Myocyte (in vitro differentiated cells): ENCODE results near the gene CHRNA1. TPM values are rescaled to one million over a fixed set of nuclear protein-coding genes. Genes with fewer than 3 reads are reported as not detected.

Source experiments
- DNase-seq: peaks from one replicate; pipeline ENCODE4 v3.0.0-alpha.2; 2012; ENCODE audit warnings: low read depth
- total RNA-seq: library from RNA; depleted of rRNA; stranded (reverse); fragments of >200 nt; gene quantifications from 2 replicates; pipeline ENCODE4 v1.2.3, GENCODE V29; 2014

Gene CHRNA1
- total RNA-seq, 1 donor from 2014 or later = 1,867 TPM

DNA sequence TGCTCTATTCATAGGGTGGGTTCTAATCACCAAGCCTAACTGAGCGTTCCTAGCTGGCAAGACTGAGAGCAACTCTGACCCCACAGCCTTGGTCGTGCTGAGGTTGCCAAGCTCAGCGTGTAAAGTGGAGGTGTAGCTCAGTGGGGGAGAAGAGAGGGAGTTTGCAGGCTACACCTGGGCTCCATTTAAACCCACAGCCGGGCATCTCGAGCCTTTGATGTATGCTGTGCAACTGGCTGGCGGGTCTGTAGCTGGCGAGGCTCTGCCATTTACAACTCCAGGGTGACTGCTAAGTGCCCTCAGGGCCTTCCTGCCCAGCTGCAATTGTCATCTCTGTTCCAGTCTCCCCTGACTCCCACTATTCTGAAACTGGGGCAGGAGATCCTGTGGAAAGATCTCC lies 20.0 kb upstream of the CHRNA1 start:
- no peak for DNase-seq

DNA sequence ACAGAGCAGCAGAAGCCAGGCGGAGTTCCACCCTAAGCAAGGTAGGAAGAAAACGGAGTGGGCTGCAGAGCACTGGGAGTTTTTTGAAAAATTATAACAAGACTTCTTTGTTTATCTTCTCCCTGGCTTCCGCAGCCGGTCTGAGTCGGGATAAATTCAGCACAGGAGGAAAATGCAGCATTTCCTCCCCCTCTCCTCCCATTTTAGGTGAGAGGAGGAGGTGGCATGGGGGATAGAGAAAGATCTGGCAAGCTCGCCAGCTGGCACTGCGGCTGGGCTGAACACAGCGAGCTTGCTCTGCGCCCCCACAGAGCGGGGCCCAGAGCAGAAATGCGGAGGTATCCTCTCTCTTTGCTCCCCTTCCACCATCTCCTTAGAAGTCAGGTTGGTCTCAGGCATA lies 17.7 kb upstream of the CHRNA1 start:
- DNase-seq = no peak

DNA sequence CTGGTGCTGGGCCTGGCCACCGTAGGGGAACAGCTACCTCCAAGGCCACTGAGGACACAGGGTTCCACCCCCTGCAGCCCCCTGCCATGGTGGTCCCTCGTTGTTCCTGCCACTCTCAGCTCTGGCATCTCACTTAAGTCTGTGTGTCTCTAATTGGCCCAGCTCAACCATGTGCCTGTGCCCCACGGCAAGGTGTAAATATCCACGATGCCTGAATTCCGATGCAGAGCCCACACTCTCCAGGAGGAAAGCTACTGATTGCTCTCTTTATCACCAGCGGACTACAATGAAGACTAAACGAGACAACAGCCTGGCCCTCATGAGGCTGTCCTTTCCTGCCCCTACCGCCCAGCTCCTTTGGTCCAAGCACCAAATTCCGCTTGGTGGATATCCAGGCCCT lies 17.0 kb upstream of the CHRNA1 start:
- DNase-seq = no peak

DNA sequence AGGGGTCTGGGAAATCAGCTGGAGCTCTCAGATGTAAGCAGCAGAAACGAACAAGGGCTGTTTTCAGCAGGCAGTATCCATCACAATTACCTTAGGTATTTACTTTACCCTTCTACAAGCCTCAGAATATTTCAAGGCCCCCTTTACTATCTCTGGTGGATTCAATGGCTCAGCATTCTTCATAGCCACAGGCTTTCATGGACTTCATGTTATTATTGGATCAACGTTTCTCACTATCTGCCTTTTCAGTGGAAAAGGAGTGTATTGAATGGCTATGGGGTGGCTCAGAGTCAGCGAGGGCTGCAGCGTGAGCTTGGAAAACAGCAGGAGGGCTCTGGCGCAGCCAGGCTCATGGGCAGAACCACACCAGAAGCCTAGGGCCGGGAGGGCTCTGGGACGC lies 16.6 kb upstream of the CHRNA1 start:
- no peak for DNase-seq

DNA sequence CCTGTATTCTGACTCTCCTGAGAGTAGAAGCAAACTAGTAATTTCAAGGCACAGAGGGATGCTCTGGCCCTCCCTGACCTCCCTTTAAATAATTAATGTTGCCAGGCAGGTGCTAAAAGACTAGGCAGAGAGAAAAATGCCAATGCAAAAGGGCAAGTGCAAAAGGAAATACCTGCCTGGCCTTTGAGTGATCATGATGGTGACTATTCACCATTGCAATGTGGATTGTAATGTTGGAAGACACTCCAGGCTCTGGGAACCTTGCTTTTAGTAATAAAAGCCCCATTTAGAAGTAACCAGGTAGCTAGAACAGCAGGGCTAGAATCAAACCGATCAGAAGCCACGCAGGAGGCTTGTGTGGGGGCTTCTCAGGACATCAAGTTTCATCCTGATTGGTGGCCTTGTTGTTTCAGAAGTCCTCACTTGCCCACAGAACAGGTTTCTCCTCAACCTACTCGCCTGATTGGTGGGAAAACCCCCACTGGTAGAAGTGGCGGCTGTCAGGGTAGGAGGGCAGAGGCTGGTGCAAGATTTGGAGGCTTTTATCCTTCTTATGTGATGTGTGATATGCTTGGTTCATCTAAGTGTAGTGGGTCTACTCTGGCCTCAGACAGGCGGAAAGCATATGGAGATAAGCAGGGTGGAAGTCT lies 16.0 kb upstream of the CHRNA1 start:
- DNase-seq = no peak

DNA sequence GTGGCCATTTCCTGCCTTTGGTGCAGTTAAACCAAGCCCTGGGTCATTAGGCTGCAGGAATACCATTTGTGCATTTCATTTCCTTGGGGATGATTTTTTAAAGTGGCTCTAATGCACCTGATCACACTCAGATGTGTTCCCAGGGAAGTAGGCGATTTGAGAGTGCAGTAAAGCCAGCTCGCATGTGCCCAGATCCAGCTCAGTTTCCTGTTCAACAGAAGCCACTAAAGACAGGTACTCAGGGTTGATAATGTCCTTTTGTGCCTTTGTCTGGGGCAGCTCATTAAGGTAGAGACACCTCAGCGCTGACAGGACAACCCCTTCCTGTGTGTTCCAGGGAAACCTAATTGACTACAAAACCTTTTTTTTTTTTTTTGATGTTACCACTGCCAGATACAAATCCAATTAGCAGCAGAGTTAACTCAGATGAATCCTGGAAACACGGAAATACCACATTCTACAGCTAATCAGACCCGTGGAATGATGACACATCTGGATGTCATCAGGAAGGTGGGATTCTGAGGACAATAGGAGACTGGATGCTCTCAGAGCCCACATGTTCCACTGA lies 15.2 kb upstream of the CHRNA1 start:
- no peak for DNase-seq

DNA sequence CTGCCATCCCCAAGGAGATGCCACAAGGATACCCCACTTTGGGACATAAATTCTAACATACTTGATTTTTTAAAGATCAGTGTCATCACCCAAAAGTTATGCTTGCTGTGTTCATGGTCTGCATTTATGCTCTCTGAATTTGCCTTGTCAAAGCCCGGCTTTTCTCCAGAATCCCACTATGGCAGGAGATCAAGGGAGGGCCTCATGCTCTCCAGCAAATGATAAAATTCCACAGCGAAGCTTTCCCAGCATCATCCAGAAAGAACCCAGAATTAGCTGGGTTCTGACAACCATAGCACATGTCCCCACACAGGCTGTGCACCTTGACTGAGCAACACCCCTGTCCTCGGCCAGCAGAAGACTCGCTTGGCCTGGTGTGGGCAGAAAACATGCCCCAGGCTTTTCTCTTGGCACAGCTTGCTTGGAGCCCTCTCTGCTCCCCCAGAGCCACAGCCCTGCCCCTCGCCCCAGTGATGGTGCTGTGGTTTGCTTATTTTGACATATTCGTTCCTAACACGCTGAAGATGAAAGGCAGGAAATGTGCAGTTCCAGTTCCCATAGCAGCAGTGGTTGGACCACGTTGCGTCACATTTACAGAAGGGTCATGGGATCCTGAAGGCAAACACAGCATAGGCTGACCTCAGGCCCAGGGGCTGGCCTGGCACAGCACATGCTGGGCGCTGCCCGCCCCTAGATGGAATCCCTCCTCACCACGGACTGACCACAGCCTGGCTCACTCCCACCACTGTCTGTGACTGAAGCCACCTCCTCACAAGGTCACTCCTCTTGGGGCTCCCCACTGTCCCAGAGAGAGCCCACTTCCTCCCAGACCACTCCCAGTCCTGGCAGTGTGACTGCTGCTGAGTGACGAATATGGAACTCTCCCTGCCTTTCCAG lies 14.1 kb upstream of the CHRNA1 start:
- peak; percentile 97 for DNase-seq

DNA sequence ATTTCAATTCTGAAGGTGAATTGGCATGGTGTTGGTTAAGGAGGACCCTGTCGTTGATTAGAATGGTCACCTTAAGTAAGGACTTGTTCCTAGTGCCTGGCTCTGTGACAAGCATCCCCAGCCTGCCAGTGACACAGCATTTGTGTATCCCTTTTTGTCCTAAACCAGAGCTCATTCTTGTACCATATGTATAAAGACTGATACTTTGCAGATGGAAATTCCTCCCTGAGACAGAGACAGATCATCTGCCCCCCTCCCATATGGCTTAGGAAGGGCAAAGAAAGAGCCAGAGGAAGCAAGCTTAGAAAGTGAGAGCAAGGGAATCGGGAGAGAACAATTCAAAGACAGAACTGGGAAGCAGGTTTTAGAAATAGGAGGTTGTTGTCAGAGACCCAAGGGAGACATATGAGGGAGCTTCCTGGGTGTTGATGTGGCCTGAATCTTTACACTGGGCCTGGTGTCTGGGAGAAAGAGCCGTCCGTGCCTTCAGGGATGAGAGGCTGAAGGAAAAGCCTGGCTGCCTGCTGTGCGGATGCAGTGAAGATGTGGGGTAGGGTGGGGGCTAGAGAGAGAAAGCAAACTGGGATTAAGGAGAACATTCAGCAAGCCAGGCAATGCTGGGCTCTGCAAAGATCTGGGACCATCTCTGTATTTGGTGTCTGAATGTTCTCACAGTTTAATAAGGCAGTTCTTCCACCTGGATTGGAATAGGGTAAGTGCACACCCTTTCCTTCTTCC lies 13.2 kb upstream of the CHRNA1 start:
- DNase-seq = no peak

DNA sequence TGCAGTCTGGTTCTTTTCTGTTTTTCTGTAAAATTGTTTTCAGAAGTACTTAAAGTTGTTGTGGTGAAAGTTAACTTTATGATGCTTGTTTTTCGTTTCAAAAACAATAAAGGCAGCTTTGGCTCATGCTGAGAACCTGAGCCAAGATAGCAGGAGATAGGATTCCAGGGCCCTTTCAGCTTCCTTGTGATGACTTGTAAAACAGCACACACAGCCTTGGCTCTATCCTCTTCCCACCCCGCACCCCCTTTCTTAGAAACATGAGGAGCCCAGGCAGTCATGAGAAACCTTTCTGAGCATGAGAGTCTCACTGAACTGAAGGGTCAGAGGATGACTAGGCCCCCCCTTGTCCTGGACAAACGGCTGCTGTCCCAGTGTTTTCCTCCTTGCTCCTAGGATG lies 12.4 kb upstream of the CHRNA1 start:
- no peak for DNase-seq

DNA sequence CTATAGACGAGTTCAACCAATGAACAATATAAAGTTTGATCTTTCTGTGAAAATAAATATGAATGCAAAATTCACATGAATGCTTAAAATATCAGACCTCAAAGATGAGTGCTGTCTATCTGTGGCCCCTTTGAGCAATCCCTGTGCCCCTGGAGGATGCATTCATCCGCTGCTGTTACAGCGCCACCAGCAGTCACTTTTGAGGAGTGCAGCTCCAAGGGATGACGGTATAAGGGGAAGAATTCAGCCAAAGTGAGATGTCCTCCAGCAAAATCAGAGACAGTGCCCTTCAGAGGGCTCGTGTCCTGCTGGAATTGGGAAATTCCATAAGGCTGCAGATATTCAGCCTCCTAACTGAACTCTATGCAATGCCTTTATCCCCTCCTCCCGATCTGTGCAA lies 12.0 kb upstream of the CHRNA1 start:
- no peak for DNase-seq

DNA sequence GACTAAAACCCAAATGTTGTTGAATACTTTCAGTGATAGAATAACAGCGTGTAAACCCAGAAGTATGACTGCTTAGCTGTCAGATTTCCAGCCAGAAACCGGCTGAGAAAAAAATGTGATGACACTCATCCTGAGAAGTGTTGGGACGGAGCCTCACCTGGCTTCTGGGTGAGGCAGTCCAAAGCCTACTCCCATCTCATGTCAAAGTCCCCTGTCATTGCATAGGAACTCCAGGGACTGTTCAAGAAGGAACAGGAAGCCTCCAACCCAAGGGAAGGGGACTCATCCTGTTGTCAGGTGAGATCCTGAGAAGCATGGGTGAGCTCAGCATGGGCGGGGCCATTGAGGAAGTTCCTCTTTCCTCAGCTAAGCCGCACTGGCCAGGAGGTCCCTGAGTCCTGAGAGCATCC lies 11.3 kb upstream of the CHRNA1 start:
- DNase-seq = no peak

DNA sequence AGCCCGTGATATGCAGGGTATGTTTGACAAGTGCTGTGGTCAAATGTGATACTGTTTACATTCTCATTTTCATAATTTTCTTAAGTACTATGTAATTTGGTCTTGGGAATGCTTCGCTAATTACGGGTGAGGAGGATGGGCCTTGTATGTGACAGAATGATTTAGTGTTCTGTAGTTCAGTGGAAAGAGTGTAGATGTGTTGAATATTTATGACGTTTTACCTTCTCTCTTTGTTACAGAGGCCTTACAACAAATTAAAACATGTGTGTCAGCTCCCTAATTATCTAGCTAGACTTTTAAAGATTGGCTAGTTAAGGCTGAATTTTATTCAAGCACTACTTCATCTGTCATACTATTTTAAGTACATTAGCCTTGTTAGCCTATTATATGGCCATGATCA lies 10.6 kb upstream of the CHRNA1 start:
- DNase-seq = no peak

DNA sequence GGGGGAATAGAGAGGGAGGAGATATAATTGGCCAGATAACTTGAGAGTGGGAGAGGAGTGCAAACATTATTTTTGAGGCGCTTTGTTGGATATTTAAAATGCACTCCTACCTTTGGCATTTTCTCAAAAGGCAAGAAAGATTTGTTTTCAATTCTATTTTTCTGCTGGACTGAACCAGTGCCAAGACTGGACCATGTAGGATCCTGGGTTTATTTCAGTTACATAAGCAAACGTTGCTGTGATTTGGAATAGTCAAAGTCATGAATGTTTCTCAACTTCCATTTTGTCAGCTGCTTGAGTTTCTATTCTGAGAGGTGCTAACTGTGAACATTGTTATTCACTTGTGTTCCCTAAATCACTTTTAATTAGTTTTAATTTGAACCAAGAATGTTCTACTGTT lies 8.9 kb upstream of the CHRNA1 start:
- DNase-seq = no peak

DNA sequence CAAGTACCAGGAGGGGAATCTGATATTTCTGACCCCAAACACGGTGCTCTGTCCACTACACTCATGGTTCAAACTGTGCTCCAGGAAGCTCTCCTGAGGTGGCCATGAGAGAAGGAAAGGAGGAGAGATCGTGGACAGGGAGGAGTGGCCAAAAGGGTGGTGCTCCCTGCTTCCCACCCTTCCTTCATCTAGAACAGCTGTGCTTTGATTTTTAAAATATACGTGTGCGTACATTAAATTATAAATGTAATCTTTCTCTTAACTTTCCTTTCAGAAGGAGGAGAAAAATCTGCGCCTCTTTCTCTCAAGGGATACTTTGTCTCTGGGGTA lies 8.2 kb upstream of the CHRNA1 start:
- peak; percentile 28 for DNase-seq

DNA sequence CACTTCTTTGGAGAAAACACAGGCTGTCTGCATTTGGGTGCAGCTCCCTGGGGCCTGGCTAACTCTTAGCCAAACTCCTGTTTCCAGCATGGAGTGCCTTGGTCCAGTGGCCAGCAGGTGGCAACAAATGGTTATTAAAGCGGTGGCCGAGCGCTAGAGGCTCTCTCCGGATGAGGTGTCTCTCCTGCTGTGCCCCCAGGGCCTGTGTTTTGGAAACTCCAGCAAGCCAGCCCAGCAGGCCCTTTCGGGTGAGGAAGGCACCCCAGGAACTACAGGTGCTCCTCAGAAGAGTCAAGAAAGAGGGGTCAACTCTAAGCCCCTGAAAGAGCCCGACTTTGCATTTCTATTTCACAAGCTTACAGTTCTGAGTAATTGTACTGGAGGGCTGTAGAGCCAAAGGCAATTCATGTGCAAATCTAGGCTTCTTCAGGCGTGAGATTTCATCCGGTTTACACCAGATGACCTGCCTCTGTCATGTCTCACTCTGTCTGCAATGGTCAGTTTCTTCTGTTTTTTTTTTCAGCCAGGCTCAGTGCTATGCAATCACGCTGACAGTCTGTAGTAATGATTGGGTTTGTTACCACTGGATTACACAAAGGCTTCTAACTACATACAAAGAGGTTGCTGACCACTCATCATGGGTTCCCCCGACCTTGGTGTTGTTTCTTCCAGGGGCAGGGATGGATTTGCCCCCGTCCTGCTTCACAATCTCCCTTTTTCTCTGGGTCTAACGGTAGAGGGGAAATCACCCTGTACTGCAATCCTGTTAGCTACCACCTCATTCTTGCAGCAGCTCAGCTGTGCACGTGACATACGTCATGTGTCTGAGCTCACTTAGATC lies 7.6 kb upstream of the CHRNA1 start:
- DNase-seq = peak; percentile 89

DNA sequence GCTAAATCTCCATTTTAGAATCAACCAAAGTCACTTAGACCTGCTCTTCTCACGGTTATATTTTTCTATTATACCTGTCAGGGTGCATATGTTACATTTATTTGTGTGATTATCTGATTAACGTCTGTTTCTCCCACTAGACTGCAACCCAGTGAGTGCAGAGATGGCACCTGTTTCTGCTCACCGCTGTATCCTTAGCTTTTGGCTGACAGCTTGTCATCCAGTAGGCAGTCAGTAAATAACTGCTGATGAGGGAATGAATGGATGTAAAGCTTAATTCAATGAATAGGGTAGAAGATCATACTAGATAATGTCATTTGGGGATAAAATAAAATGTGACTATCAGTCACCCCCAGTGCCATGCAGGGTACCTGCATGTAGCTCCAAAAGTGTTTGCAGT lies 6.9 kb upstream of the CHRNA1 start:
- no peak for DNase-seq

DNA sequence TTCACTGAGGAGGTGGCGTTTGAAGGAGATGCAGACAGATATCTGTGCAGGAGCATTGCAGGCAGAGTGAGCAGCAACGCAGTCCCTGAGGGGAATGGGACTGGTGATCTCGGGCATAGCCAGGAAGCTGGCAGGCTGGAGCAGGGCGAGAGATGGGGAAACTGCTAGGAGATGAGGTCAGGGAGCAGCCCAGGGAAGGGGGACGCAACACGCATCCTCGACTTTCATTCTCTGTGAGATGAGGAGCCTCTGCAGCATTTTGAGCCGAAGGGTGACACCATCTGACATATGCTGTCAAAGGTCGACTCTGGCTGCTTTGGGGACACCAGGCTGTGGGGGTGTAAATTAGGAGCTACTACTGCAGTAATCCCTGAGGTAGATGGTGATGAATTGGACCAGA lies 4.3 kb upstream of the CHRNA1 start:
- no peak for DNase-seq

DNA sequence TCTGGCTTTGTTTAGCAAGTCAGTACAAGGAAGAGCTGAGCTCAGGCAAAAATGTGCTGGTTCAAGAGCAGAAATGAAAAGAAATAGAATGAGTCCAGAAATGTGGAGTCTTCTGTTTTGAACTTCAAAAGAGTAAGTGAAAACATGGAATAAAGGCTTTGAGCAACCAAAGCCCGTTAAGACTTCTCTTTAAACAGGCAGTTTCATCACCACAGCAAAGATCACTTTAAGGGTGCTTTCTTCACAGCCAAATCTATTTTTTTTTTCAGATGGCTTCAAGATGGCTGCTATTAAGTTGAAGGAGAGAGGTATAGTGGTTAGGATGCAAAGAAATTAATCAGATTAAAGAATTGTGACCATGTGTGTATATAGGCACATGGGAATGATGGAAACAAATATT lies 2.0 kb upstream of the CHRNA1 start:
- no peak for DNase-seq

DNA sequence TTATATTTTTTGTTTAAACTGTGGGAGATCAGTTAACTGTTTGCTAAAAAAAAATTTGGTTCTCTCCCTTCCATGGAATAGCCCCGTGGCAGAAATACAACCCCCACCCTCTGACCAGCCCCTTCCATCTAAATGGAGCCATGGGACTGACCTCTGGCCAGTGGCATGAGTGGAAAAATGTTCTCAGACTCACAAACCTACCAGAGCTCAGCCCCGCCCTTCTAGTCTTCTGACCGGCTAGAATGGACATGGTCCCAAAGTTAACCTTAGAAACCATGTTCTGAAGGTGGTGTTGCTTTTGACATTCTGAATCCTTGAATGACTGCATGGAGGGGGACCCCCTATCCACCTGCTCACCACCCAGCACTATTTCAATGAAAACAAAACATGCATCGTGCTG lies 1.3 kb upstream of the CHRNA1 start:
- peak; percentile 87 for DNase-seq

DNA sequence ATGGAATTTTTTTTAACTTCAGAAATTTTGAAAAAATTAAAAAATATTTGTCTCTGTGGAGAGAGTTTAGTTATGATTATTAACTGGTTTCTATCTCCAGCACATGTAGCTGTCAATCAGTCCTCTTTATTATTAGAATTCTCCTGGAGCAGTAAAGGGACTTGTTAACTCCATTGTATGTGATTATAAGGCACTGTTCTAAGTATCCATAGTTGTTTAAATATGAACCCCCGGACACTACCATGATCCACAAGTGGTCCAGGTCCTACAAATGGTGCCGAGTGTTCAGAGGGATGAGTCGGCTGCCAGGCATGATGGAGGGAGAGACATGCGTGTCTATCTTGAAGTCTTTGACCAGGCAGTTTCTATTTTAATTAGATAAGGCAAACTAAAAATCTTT lies 492 bp downstream of the CHRNA1 start:
- peak; percentile 68 for DNase-seq

DNA sequence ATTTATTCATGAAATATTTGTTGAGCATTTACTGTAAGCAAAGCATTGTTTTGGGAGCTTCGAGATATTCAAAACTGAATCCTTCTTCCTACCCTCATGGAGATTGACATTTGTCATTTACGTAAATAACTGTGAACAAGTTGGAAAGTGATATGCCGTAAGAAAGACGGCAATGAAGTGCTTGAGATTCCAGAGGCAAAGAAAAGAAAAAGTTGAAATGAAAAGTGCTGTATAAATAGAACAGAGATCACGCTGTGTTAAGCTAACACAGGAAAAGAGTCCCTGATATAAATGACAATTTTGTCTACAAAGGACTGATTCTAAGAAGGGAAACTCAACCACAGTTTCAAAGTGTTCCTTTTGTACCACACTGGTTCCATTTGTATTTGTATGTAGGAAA lies 1.8 kb downstream of the CHRNA1 start:
- DNase-seq = peak; percentile 43
